ENCODE results near the gene MON2.
"Not testable (repeated sequence)": the region's sequence is repeated elsewhere in the genome, so short reads cannot be mapped to it uniquely, and the experiment has no call there.

DNA sequence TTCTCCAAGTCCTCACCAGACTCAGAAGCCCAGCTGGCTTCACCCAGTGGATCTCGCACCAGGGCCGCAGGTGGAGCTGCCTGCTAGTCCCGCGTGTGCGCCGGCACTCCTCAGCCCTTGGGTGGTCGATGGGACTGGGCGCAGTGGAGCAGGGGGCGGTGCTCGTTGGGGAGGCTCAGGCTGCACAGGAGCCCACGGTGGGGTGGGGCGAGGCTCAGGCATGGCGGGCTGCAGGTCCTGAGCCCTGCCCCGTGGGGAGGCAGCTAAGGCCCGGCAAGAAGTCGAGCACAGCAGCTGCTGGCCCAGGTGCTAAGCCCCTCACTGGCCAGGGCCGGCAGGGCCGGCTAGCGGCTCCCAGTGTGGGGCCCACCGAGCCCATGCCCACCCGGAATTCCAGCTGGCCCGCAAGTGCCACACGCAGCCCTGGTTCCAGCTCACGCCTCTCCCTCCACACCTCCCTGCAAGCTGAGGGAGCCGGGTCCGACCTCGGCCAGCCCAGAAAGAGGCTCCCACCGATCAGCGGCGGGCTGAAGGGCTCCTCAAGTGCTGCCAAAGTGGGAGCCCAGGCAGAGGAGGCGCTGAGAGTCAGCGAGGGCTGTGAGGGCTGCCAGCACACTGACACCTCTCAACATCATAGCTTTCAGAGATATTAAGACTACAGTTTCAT lies 5.3 kb upstream of the MON2 start:
- not testable (repeated sequence) for TF ChIP-seq CTCF (IDR thresholded peaks at IDR 0.05; ENCODE audit: borderline replicate concordance, extremely low read depth, low read length, poor library complexity, severe bottlenecking); EZH2 (IDR thresholded peaks at IDR 0.05; ENCODE audit: borderline replicate concordance, low read depth, low read length, severe bottlenecking)
